ENCODE results near the gene FASTKD2. TPM values are rescaled to one million over a fixed set of nuclear protein-coding genes. Genes with fewer than 3 reads are reported as not detected.

FASTKD2 gene
- total RNA-seq (10 to 100 TPM; 20.7 to 29.0 (median 23.4) TPM), polyA plus RNA-seq (10 to 100 TPM; 14.3 to 19.4 TPM)
- long read RNA-seq, donor 1, full-length matches to known transcripts = 107 of 127 reads
- long read RNA-seq, donor 1, partial matches to known transcripts = 10 of 127 reads
- long read RNA-seq, donor 1, other reads (novel, unspliced or antisense) = 10 of 127 reads
- long read RNA-seq, donor 2, transcript FASTKD2-201 (12 exons, 3,188 nt) = major isoform, 8 of 33 reads
- long read RNA-seq, donor 2, partial matches to known transcripts = 20 of 33 reads
- long read RNA-seq, donor 2, other reads (novel, unspliced or antisense) = 0 of 33 reads
- long read RNA-seq, donor 3, full-length matches to known transcripts = 33 of 46 reads
- long read RNA-seq, donor 3, partial matches to known transcripts = 8 of 46 reads
- long read RNA-seq, donor 3, other reads (novel, unspliced or antisense) = 5 of 46 reads

- intact Hi-C loops (cut with DNase I) = no loop called here
- H3K4me1 ChIP-seq (ENCODE audit: insufficient read depth) = peaks cover 3% of the 10 kb centered on the region
- no peaks in the 10 kb centered on the region for H3K36me3 ChIP-seq
- 0 to 1% (median 0%) methylated on average over 44 to 46 of the region's 46 CpGs for WGBS, 3 donors
- no peaks in the 10 kb centered on the region for H3K9me3 ChIP-seq
- TF ChIP-seq, protein P1, sequence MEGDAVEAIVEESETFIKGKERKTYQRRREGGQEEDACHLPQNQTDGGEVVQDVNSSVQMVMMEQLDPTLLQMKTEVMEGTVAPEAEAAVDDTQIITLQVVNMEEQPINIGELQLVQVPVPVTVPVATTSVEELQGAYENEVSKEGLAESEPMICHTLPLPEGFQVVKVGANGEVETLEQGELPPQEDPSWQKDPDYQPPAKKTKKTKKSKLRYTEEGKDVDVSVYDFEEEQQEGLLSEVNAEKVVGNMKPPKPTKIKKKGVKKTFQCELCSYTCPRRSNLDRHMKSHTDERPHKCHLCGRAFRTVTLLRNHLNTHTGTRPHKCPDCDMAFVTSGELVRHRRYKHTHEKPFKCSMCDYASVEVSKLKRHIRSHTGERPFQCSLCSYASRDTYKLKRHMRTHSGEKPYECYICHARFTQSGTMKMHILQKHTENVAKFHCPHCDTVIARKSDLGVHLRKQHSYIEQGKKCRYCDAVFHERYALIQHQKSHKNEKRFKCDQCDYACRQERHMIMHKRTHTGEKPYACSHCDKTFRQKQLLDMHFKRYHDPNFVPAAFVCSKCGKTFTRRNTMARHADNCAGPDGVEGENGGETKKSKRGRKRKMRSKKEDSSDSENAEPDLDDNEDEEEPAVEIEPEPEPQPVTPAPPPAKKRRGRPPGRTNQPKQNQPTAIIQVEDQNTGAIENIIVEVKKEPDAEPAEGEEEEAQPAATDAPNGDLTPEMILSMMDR (IDR thresholded peaks at IDR 0.05) = no peak
- TF ChIP-seq POLR2A (IDR thresholded peaks at IDR 0.05) = peak; percentile 63
- no peaks in the 10 kb centered on the region for H3K27me3 ChIP-seq
- H3K27ac ChIP-seq = peak within 1 kb of the TSS; percentile 19 to 62
- peak within 1 kb of the TSS; percentile 79 for H3K4me3 ChIP-seq
- DNase-seq = peak; percentile 89 to 93 (median 90)
Measured at GRCh38 chr2:206765242-206766056, at the start of gene FASTKD2, which contains the start of gene MDH1B. TSS of gene FASTKD2 (plus strand) at chr2:206765606. CDS start at chr2:206766694, 1,088 bp downstream. TSS of gene MDH1B (minus strand) at chr2:206765328. CDS start at chr2:206765271, 57 bp downstream.

- Histone ChIP-seq H3K4me3 (no peak overlapping the region), H3K9me3 (no peaks in the 10 kb centered on the region), H3K27me3 (no peaks in the 10 kb centered on the region), H3K4me1 (ENCODE audit: insufficient read depth) (no peaks in the 10 kb centered on the region), H3K36me3 (no peaks in the 10 kb centered on the region), H3K27ac (no peak overlapping the region)
- intact Hi-C loops (cut with DNase I) = no loop called here
- no peak for DNase-seq
- 76 to 86% (median 83%) methylated on average over 3 of the region's 3 CpGs for WGBS, 3 donors
- TF ChIP-seq, protein P1 (IDR thresholded peaks at IDR 0.05) = no peak
- TF ChIP-seq EP300 (IDR thresholded peaks at IDR 0.05) (no peak), POLR2A (IDR thresholded peaks at IDR 0.05) (no peak)
Measured at GRCh38 chr2:206716623-206717022, 48.8 kb upstream of the FASTKD2 start.

DNA sequence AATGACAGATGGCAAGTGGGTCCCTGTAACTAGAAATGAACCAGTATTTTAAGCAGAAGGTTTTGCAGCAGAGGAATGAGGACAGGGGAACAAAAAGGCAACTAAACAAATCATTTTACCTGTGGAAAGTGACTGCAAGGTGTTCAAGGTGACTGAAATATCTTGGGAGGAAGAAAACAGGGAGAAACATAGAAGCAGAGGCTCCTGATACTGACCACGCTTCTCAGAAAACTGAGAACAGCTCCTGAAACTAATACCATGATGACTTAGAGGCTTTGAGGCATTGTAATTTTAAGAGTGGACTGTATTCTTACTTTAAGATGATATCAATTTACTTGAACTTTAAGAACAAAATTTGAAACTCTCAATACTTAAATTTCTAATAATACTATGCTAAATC lies 47.1 kb upstream of the FASTKD2 start, which contains the start of gene DYTN:
TSS of gene DYTN (minus strand) at position 101 of the 400 bp plus-strand sequence. CDS start 117 bp downstream, outside the sequence.
- no peaks in the 10 kb centered on the region for H3K4me1 ChIP-seq (ENCODE audit: insufficient read depth)
- H3K27ac ChIP-seq = no peak within 1 kb of the TSS
- no peaks in the 10 kb centered on the region for H3K27me3 ChIP-seq
- no peak within 1 kb of the TSS for H3K4me3 ChIP-seq
- TF ChIP-seq EP300 (IDR thresholded peaks at IDR 0.05) (no peak), POLR2A (IDR thresholded peaks at IDR 0.05) (no peak)
- TF ChIP-seq, protein P1 (IDR thresholded peaks at IDR 0.05) = no peak
- H3K36me3 ChIP-seq = no peaks in the 10 kb centered on the region
- no peaks in the 10 kb centered on the region for H3K9me3 ChIP-seq
- intact Hi-C loops (cut with DNase I) = no loop called here
- DNase-seq = no peak
- WGBS, 3 donors = 58 to 85% (median 78%) methylated on average over 1 of the region's 1 CpG

- H3K27ac ChIP-seq = no peak overlapping the region
- H3K27me3 ChIP-seq = no peaks in the 10 kb centered on the region
- DNase-seq = no peak
- H3K4me1 ChIP-seq (ENCODE audit: insufficient read depth) = no peaks in the 10 kb centered on the region
- TF ChIP-seq, protein P1 (IDR thresholded peaks at IDR 0.05) = no peak
- no peak for TF ChIP-seq POLR2A (IDR thresholded peaks at IDR 0.05)
- no peak for TF ChIP-seq EP300 (IDR thresholded peaks at IDR 0.05)
- intact Hi-C loops (cut with DNase I) = no loop called here
- H3K36me3 ChIP-seq = no peaks in the 10 kb centered on the region
- H3K9me3 ChIP-seq = no peaks in the 10 kb centered on the region
- WGBS, 3 donors = 83 to 86% (median 86%) methylated on average over 4 of the region's 4 CpGs
- H3K4me3 ChIP-seq = no peak overlapping the region
Measured at GRCh38 chr2:206721256-206721920, 44.0 kb upstream of the FASTKD2 start.

Data from ovary (tissue), 10 donors.